ENCODE data around the gene SENP2. TPM values are rescaled to one million over a fixed set of nuclear protein-coding genes. Genes with fewer than 3 reads are reported as not detected.
A peak's percentile ranks its signal among the peaks of the same experiment; 100 is the strongest.

Gene SENP2
- polyA plus RNA-seq, 1 of the 3 experiments (the other 2 are of a cell fraction), result 7.1 TPM

DNA sequence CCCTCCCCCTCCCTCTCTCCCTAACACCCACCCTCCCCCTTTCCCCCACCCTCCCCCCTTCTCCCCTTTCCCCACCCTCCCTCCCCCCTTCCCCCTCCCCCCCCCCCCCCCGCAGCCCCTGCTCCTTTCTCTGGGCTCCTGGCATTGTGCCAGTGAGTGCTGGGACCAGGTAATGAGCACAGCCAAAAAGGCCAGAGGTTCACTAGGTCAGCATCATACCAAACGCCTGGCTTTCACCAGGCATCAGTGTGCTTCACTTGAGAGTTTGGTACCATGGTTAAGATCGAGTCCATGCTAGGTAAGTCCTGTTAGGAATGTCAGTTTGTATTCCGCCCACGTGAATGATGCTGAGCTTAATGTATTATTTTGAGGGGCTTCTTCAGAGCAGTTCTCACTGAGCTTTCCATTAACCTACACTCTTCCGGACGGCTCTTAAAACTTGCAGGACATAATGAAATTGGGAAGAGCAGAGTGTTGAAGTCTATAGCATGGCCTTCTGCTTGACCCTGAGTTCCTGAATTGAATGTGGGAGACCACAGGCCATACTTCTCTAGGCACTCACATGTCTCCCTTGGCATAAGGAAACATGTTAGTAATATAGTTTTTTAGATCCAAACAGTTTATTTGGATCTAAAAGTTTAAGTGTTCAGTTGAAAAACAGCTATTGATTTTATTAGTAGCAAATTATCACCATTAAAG is 45.6 kb downstream of the SENP2 start:
- WGBS (ENCODE audit: low lambda C conversion rate), result 88% methylated on average over 7 of the region's 7 CpGs
- Histone ChIP-seq H3K4me1 (ENCODE audit: control insufficient read depth in 1 of 2, insufficient read depth in 2 of 2, low read depth in 1 of 2, low read length in 1 of 2) (peaks cover 0 to 19% of the 10 kb centered on the region in 2 experiments; a peak in 2 of 4 replicates), H3K9me2 (no peaks in the 10 kb centered on the region), H3K36me3 (replicated peaks in 1 of 2; ENCODE audit: control insufficient read depth in 1 of 2, insufficient read depth in 2 of 2, low read length in 1 of 2) (peaks cover 14 to 16% of the 10 kb centered on the region in 2 experiments), H2AFZ (ENCODE audit: low read depth) (no peak overlapping the region), H3K4me2 (no peak overlapping the region), H3K79me2 (ENCODE audit: insufficient read depth) (no peaks in the 10 kb centered on the region), H3F3A (replicated peaks; ENCODE audit: insufficient read depth) (peaks cover 53% of the 10 kb centered on the region), H4K20me1 (ENCODE audit: insufficient read depth) (no peaks in the 10 kb centered on the region), H3K4me3 (ENCODE audit: low read depth in 2 of 2, low read length in 1 of 2) (no peak overlapping the region), H3K27ac (ENCODE audit: low read depth in 2 of 2, low read length in 1 of 2) (no peak overlapping the region), H3K27me3 (ENCODE audit: insufficient read depth) (no peaks in the 10 kb centered on the region), H3K9ac (no peak overlapping the region), H3K9me3 (no peaks in the 10 kb centered on the region)
- TF ChIP-seq CHD2 (IDR thresholded peaks at IDR 0.05; ENCODE audit: low read length, partially characterized antibody), result no peak
- no peak for TF ChIP-seq PBX3 (IDR thresholded peaks at IDR 0.05)
- TF ChIP-seq MAX (IDR thresholded peaks at IDR 0.05; ENCODE audit: low read depth), result no peak
- no peak for TF ChIP-seq FOXM1 (IDR thresholded peaks at IDR 0.05; ENCODE audit: low read depth)
- TF ChIP-seq EP300 (IDR thresholded peaks at IDR 0.05; ENCODE audit: borderline replicate concordance in 1 of 2, low read depth in 1 of 2, low read length in 1 of 2), result no peak
- TF ChIP-seq YY1 (IDR thresholded peaks at IDR 0.05; ENCODE audit: low read depth), result no peak
- TF ChIP-seq, protein P1, sequence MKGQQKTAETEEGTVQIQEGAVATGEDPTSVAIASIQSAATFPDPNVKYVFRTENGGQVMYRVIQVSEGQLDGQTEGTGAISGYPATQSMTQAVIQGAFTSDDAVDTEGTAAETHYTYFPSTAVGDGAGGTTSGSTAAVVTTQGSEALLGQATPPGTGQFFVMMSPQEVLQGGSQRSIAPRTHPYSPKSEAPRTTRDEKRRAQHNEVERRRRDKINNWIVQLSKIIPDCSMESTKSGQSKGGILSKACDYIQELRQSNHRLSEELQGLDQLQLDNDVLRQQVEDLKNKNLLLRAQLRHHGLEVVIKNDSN (IDR thresholded peaks at IDR 0.05; ENCODE audit: borderline replicate concordance, low read depth), result no peak
- TF ChIP-seq NFIC (IDR thresholded peaks at IDR 0.05; ENCODE audit: borderline replicate concordance), result no peak
- no peak for TF ChIP-seq TCF12 (IDR thresholded peaks at IDR 0.05)
- TF ChIP-seq, protein P2, sequence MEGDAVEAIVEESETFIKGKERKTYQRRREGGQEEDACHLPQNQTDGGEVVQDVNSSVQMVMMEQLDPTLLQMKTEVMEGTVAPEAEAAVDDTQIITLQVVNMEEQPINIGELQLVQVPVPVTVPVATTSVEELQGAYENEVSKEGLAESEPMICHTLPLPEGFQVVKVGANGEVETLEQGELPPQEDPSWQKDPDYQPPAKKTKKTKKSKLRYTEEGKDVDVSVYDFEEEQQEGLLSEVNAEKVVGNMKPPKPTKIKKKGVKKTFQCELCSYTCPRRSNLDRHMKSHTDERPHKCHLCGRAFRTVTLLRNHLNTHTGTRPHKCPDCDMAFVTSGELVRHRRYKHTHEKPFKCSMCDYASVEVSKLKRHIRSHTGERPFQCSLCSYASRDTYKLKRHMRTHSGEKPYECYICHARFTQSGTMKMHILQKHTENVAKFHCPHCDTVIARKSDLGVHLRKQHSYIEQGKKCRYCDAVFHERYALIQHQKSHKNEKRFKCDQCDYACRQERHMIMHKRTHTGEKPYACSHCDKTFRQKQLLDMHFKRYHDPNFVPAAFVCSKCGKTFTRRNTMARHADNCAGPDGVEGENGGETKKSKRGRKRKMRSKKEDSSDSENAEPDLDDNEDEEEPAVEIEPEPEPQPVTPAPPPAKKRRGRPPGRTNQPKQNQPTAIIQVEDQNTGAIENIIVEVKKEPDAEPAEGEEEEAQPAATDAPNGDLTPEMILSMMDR (IDR thresholded peaks at IDR 0.05), result no peak
- no peak for TF ChIP-seq SIN3A (IDR thresholded peaks at IDR 0.05; ENCODE audit: borderline replicate concordance, low read depth, low read length)
- TF ChIP-seq RXRA (IDR thresholded peaks at IDR 0.05; ENCODE audit: borderline replicate concordance, low read depth), result no peak
- TF ChIP-seq RCOR1 (IDR thresholded peaks at IDR 0.05; ENCODE audit: low read length), result no peak
- no peak for TF ChIP-seq POLR2AphosphoS5 (IDR thresholded peaks at IDR 0.05; ENCODE audit: low read depth, low read length)
- no peak for TF ChIP-seq TAF1 (IDR thresholded peaks at IDR 0.05; ENCODE audit: borderline replicate concordance, low read depth, low read length)
- ChIA-PET POLR2A (no interaction called here), CTCF (interaction anchor here (1.0 to 1.7 kb wide), 2 partner anchors 29 to 137 kb away, joined by 3 to 5 read pairs; no protein-coding TSS in a partner anchor)
- DNase-seq, result peak; percentile 37

Measured in SK-N-SH (cell line).